A549 treated with RU486 at 1 μM for 4 hours (cell line): ENCODE results near the gene ASRGL1. TPM values are rescaled to one million over a fixed set of nuclear protein-coding genes. Genes with fewer than 3 reads are reported as not detected.

Experiments
- total RNA-seq: library from RNA; stranded (reverse); fragments of 200-300 nt; extraction: Qiagen RNA extraction; gene quantifications from 5 replicates; pipeline ENCODE4 v1.2.3, GENCODE V29; 2022; ENCODE audit warnings: low read depth

Gene ASRGL1
- total RNA-seq = 7.1 to 16.1 TPM (median 11.8 TPM) in 5 replicates

DNA sequence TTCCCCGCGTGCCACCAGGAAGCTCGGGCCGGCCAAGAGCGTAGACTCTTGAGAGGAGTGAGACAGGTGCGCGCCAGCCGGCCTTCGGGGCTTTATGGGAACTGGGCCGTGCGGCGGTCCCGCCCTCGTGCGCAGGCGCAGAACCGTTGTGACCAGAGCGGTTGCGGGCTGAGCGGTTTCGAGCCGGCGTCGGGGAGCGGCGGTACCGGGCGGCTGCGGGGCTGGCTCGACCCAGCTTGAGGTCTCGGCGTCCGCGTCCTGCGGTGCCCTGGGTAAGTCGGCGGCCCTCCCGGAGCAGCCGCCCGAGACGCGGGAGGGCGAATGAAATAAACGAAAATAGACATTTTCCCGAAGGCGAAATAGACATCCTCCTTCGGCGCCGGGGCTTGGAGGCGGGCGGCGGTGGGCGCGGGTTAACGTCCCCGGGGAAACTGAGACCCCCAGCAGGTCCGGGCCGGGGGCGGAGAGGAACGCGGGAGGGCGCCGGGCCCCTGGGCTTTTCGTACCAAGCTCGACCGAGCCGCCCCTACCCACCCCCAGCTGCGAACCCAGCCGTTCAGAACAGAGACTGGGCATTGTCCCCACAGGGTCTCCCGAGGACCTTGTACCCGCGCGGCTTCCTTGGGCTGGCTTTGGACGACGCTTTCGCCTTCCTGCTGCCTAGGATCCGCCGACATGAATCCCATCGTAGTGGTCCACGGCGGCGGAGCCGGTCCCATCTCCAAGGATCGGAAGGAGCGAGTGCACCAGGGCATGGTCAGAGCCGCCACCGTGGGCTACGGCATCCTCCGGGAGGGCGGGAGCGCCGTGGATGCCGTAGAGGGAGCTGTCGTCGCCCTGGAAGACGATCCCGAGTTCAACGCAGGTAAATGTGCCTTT is at the start of gene ASRGL1:
Gene ASRGL1 (plus strand): TSS at position 146 of the 879 bp plus-strand sequence. CDS start 530 bp downstream, at position 676.

DNA sequence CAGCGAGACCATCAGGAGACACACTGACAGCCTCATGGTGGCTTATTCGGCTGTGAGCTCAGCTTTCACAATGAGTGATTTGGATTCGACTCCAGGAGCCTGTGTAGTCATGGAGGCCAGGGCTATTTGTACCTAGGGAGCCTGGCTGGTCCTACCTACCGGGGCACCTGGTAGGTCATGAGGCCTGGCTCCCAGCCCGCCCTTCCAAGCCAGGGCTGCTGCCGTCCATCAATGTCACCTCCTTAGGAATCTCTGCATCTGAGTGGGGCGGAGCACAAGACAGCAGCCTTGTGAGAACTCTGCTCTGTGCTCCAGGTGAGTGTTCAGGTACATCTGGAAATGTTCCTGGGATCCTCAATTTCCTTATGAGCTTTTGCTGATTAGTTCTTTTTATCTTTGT is 38.3 kb upstream of the ASRGL1 start, which contains the start of gene SCGB1D4:
Gene SCGB1D4 (minus strand): TSS at position 101 of the 400 bp plus-strand sequence. CDS start 65 bp downstream, at position 36.

DNA sequence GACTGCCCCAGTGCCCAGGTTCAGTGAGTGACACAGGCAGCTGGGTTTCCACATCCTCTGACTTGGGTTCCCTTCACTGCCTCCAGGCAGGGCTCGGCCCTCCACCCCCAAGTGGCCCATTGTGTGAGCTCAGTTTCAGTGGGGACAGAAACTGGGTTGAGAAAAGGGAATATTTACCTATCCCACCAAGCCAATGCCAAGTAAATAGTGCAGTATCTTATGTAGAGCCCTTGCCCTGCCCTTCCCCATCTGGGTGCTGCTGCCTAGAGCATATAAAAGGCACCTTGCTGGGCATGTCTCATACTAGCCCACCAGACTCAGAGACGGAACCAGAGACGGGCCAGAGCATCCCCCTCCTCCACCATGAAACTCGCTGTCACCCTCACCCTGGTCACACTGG is 81.5 kb downstream of the ASRGL1 start, which contains the start of gene SCGB1A1:
Gene SCGB1A1 (plus strand): TSS at position 301 of the 400 bp plus-strand sequence. CDS start 63 bp downstream, at position 364.

Other genes starting within 250 kb of the ASRGL1 start
- 47.3 to 60.0 TPM (median 51.1 TPM) in 5 replicates for gene INCENP, start 213.4 kb upstream of the ASRGL1 start, total RNA-seq
- not detected in 5 replicates for gene SCGB1D1, start 147.2 kb upstream of the ASRGL1 start, total RNA-seq
- not detected in 5 replicates for gene SCGB2A1, start 128.8 kb upstream of the ASRGL1 start, total RNA-seq
- gene SCGB1D2, start 95.2 kb upstream of the ASRGL1 start, total RNA-seq = not detected in 5 replicates
- not detected in 5 replicates for gene SCGB2A2, start 67.3 kb upstream of the ASRGL1 start, total RNA-seq
- gene SCGB1D4, start 38.4 kb upstream of the ASRGL1 start, total RNA-seq = not detected in 5 replicates
- 0.39 TPM in 1 of 5 replicates, not detected in the others for gene SCGB1A1, start 81.6 kb downstream of the ASRGL1 start, total RNA-seq
- 186 to 202 TPM (median 195 TPM) in 5 replicates for gene AHNAK, start 209.4 kb downstream of the ASRGL1 start, total RNA-seq
- 1,853 to 2,125 TPM (median 1,992 TPM) in 5 replicates for gene EEF1G, start 236.4 kb downstream of the ASRGL1 start, total RNA-seq